Ovary (tissue), 3 donors: ENCODE results near the gene FKBP2.

ENCODE experiments used
- EP300 ChIP-seq: sonication (generic); formaldehyde crosslinking; IDR thresholded peaks from one replicate; pipeline ENCODE4 v1.6.1; 2017; ENCODE audit warnings: antibody characterized with exemption
- POLR2A ChIP-seq: fragments of 450-650 bp; IDR thresholded peaks from one replicate; pipeline ENCODE4 v1.6.1; 2017; ENCODE audit warnings: antibody characterized with exemption, mild to moderate bottlenecking, moderate library complexity
- TF ChIP-seq, protein P1 (sequence below), 3 donors: fragments of 450-650 bp in 2 of 3; fragments of 200-600 bp in 1 of 3; IDR thresholded peaks; one replicate each; pipeline versions ENCODE4 v1.5.1 to v1.8.0; 2016 to 2022; ENCODE audit warnings: antibody characterized with exemption in 3 of 3, mild to moderate bottlenecking in 1 of 3
- donor health status: DM: no; HTN: no; CAD: no.

DNA sequence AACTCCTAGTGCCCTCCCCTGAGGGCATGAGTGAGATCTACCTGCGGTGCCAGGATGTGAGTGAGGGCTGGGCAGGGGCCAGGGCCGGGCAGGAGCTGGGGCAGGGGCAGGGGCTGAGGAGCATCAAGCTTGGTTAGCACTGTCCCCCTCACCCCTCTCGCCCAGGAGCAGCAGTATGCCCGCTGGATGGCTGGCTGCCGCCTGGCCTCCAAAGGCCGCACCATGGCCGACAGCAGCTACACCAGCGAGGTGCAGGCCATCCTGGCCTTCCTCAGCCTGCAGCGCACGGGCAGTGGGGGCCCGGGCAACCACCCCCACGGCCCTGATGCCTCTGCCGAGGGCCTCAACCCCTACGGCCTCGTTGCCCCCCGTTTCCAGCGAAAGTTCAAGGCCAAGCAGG, 20.6 kb upstream of the FKBP2 start:
- TF ChIP-seq, protein P1, sequence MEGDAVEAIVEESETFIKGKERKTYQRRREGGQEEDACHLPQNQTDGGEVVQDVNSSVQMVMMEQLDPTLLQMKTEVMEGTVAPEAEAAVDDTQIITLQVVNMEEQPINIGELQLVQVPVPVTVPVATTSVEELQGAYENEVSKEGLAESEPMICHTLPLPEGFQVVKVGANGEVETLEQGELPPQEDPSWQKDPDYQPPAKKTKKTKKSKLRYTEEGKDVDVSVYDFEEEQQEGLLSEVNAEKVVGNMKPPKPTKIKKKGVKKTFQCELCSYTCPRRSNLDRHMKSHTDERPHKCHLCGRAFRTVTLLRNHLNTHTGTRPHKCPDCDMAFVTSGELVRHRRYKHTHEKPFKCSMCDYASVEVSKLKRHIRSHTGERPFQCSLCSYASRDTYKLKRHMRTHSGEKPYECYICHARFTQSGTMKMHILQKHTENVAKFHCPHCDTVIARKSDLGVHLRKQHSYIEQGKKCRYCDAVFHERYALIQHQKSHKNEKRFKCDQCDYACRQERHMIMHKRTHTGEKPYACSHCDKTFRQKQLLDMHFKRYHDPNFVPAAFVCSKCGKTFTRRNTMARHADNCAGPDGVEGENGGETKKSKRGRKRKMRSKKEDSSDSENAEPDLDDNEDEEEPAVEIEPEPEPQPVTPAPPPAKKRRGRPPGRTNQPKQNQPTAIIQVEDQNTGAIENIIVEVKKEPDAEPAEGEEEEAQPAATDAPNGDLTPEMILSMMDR (IDR thresholded peaks at IDR 0.05) = no peak
- TF ChIP-seq POLR2A = no peak
- TF ChIP-seq EP300 = no peak
